HG03354 (cell line): ENCODE data around the gene GNAO1.
"Not testable (repeated sequence)": the region's sequence is repeated elsewhere in the genome, so short reads cannot be mapped to it uniquely, and the experiment has no call there.

Experiments
- ATAC-seq: cut with Tn5 transposase; IDR thresholded peaks from one replicate; pipeline ENCODE4 v1.9.1; 2021; ENCODE audit warnings: mild to moderate bottlenecking; ENCODE audit not compliant: unreplicated experiment, poor library complexity, severe bottlenecking

GNAO1 gene

DNA sequence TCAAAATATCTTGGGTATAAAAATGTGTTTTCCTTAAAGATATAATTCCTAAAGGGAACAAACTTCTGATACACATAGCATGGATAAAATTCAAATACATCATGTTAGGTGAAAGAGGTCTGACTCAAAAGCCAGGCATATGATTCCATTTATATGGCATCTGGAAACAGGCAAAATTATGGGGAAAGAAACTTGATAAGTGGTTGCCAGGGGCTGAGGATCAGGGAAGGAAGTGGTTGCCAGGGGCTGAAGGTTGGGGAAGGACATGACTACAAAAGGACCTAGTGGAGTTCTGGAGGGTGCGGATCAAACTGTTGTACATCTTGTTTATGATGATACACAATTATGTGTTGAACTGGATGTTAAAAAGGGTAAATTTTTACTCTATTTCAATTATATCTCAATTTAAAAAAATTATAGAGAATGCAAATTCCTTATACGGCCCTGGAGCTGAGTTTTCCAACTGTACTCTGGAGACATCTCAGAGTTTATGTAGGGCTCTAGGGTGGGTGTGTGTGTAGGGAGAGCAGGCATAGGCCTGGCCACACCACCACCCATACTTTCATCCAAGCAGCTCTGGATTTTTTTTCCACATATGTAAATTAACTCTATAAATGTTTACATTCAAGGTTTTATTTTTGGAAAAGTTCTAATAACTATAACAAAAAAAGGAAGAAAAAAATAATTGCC is 179.0 kb downstream of the GNAO1 start:
- no peak for ATAC-seq

DNA sequence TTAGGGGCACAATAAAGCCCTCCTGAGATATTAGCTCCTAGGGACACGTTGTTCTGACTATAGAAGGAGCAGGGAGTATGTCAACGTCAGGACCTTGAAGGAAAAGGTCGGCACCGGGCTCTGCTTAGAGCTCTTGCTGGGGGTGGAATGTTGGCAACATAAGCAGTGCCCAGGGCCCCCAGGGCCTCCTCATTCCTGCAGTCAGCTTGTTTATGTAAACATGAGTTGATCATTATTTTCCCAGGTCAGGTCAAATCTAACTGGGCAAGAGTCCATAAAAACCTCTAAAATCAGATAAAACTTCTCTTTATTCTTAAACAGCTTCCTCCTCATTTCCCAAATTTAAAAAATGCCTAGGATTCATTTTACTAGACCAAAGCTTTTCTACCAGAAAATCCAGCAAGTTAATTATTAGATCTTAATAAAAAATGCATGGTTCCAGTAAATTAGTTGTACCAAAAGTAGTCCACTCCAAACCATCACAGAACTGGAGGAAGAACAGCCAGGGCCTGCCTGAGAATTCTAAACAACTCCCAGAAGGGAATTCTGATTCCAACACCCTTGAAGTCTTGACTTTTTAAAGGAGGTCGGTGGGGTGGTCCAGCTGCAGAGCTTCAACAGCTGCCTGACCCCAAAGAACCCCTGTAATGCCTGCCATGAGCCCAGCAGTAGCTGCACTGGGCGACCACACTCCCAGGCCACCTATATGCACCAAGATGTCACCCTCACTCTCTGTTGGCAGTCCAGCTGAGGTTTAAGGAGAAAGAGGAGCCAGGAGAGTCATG is 179.8 kb downstream of the GNAO1 start:
- no peak for ATAC-seq

- no peak for ATAC-seq
These were observed 180.3 kb downstream of the GNAO1 start for GRCh38 chr16:56371660-56371937.

DNA sequence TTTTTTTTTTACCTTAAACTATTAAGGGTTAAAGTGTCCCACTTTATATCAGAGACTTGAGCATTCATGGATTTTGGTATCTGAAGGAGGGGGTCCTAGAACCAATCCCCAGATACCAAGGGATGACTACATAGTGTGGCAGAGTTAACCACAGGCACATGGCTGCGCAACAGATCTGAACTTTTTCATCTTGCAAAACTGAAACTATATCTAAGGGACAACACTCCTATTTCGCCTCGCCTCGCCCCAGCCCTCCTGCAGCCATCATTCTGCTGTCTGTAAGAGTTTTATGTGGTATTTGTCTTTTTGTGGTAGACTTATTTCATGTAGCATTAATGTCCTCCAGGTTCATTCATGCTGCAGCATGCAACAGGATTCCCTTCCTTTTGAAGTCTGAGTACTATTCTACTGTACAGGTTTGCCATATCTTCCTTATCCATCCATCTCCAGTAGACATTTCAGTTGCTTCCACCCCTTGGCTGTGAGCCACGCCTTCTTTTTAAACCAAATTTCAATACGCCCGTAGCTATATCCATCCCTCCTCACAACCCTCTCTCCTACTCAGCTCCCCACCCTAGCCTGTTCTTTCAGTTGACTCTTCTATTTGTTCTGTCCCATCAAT is 180.8 kb downstream of the GNAO1 start:
- ATAC-seq, result no peak

GRCh38 chr16:56373003-56373402 is 181.7 kb downstream of the GNAO1 start:
- no peak for ATAC-seq

DNA sequence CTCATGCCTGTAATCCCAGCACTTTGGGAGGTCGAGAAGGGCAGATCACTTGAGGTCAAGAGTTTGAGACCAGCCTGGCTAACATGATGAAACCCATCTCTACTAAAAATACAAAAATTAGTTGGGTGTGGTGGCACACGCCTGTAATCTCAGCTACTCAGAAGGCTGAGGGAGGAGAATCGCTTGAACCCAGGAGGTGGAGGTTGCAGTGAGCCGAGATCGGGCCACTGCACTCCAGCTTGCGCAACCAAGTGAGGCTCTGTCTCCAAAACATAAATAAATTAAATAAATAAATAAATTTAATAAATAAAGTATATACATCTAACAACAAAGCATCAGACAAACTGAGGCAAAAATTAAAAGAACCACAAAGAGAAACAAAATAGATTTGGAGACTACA is 184.5 kb downstream of the GNAO1 start:
- not testable (repeated sequence) for ATAC-seq

DNA sequence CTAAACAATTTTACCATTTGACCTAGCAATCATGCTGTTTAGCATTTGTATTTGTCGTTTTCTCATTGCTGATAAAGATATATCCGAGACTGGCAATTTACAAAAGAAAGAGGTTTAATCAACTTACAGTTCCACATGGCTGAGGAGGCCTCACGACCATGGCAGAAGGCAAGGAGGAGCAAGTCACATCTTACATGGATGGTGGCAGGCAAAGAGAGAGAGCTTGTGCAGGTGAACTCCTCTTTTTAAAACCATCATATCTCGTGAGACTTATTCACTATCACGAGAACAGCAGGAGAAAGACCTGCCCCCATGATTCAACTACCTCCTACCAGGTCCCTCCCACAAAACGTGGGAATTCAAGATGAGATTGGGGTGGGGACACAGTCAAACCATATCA is 187.8 kb downstream of the GNAO1 start:
- ATAC-seq, result not testable (repeated sequence)

DNA sequence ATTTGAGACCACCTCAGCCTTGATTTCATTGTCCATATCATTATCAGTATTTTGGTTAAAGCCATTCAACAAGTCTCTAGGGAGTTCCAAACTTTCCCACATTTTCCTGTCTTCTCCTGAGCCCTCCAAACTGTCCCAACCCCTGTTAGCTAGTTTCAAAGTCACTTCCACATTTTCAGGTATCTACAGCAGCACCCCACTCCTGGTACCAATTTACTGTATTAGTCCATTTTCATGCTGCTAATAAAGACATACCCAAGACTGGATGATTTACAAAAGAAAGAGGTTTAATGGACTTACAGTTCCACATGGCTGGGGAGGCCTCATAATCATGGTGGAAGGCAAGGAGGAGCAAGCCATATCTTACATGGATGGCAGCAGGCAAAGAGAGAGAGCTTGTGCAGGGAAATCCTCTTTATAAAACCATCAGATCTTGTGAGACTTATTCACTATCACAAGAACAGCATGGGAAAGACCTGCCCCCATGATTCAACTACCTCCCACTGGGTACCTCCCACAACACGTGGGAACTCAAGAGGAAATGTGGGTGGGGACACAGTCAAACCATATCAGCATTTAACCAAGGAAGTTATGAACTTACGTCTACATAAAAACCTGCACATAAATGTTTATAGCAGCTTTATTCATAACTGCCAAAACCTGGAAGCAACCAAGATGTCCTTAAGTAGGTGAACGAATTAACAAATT is 189.6 kb downstream of the GNAO1 start:
- not testable (repeated sequence) for ATAC-seq

DNA sequence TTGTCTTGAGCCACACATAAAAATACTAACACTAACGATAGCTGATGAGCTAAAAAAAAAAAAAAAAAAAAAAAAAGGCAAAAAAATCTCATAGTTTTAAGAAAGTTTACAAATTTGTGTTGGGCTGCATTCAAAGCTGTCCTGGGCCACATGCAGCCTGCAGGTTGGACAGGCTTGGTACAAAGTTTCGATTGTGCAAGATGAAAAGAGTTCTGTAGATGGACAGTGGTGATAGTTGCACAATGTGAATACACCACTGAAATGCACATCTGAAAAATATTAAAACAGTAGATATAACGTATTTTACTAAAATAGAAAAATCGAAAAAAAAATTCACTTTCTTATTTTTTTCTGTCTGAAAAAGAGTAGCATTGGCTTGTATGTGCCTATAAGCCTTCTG is 191.2 kb downstream of the GNAO1 start:
- ATAC-seq, result no peak

GRCh38 chr16:56382901-56383355 is 191.6 kb downstream of the GNAO1 start:
- ATAC-seq, result no peak

DNA sequence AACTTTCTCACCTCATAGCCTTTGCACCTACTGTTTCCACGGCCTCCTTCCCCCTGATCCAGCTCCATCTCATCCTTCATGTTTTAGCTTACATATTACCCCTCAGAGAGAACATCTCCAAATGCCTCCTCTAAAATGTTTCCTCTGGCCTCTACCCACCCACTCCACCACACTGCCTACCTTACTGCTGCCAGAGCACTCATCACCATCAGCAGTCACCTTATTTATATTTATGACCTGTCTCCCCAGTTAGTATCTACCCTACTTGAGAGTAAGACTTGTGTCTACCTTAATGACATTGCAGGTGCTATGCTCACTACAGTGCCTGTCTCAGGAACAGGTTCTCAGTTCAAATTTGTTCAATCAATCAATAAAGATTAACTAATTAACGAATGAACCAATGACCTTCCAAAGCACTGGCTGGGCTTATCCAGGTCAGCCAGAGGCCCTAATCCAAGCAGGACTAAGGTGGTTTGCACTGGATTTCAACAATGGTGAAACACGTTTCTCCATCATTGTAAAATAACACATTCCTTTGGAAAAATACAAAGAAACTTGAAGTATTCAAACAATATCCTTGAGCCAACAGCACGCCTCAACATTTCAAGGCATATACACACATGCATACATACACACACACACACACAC is 192.9 kb downstream of the GNAO1 start:
- ATAC-seq, result no peak

GRCh38 chr16:56387396-56387795 is 196.1 kb downstream of the GNAO1 start:
- no peak for ATAC-seq

DNA sequence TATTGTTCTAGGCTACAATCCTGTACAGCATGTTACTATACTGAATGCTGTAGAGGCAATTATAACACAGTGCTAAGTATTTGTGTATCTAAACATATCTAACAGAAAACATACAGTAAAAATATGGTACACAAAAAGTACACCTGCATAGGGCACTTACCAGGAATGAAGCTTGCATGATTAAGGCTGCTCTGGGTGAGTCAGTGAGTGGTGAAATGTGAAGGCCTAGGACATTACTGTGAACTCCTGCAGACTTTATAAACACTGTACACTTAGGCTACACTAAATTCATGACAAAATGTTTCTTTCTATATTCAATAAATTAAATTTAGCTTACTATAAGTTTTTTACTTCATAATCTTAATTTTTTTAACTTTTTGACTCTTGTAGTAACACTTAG is 196.9 kb downstream of the GNAO1 start:
- ATAC-seq, result no peak

DNA sequence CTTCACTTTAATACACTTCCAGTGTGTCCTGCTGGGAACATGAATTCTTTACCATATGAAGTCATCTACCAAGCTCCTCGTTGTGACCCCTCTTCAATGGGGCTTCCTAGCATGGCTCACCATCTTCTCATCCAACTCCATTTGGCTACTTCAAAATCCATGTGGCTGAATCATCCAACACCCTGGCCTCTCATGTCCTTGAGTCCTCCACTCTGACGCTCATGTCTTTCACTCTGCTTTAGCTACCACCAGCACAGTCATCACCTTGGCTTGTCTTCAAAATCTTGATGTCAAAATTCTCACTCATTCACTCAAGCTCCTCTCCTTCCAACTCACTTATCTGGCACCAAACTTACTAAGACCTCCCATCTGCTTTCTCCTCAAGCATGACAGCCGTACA is 198.3 kb downstream of the GNAO1 start:
- no peak for ATAC-seq

- not testable (repeated sequence) for ATAC-seq
These were observed 205.4 kb downstream of the GNAO1 start for GRCh38 chr16:56396724-56397123.

DNA sequence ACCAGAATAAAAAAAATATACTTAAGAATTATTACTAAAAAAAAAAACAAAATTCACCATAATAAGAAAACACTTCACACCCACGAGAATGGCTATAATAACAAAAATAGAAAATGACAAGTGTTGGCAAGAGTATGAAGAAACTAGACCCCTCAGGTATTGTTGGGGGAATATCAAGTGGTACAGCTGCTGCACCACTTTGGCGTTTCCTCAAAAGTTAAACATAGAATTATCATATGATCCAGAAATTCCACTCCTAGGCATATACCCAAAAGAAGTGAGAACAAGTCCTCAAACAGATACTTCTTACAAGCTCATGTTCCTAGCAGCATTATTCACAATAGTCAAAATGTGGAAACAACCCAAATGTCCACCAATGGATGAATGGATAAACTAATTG is 207.8 kb downstream of the GNAO1 start:
- no peak for ATAC-seq

DNA sequence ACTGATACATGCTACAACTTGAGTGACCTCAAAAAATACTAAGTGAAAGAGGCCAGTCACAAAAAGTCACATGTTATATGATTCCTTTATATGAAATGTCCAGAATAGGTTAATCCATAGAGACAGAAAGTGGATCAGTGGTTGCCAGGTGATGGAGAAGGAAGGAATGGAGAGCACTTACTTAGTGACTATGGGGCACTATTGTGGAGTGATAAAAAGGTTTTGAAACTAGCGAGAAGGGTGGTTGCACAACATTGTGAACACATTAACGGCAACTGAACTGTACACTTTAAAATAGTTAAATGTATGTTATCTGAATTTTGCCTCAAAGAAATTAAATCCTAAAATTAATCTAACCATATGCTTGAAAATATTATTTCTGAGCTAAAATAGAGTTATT is 208.2 kb downstream of the GNAO1 start:
- no peak for ATAC-seq

DNA sequence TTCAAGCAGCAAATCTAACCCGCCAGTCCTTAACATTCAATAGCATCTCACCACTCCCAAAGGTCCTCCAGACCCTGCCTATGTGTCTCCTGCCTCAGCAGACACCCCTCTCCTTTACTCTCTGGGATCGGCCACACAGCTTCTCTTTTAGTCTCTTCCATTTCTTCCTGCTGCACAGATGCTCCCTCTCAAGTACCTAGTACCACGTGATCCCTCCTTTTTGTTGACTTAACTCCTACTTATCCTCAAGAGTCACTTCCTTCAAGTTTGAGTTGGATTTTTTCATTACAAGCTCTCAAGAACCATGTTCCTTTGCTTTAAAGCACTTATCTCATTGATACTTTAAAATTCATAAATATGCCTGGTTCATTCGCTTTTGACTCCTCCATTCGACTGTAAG is 209.2 kb downstream of the GNAO1 start:
- no peak for ATAC-seq

DNA sequence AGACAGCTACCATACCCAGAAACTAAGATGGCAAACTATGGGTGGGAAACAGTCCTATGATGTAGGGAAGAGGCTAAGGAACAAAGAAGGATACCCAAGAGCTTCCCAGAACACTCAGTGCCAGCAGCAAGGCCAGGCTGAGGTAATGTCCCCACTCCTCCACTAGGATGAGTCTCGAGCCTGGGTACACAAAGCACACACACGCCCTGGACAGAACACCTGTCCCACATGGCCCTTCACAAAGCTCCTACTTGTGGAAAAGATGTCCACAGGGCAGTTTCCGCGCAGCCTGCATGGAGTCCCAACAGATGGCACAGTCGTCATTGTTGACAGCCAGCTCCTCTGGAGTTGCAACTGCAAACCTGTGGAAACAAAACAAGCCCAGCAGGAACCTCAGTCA is 210.2 kb downstream of the GNAO1 start:
- no peak for ATAC-seq
